Measurements from ENCODE around the gene C11orf24. TPM values are rescaled to one million over a fixed set of nuclear protein-coding genes. Genes with fewer than 3 reads are reported as not detected.
A peak's percentile ranks its signal among the peaks of the same experiment; 100 is the strongest.

The C11orf24 gene
- total RNA-seq = 8.6 TPM

DNA sequence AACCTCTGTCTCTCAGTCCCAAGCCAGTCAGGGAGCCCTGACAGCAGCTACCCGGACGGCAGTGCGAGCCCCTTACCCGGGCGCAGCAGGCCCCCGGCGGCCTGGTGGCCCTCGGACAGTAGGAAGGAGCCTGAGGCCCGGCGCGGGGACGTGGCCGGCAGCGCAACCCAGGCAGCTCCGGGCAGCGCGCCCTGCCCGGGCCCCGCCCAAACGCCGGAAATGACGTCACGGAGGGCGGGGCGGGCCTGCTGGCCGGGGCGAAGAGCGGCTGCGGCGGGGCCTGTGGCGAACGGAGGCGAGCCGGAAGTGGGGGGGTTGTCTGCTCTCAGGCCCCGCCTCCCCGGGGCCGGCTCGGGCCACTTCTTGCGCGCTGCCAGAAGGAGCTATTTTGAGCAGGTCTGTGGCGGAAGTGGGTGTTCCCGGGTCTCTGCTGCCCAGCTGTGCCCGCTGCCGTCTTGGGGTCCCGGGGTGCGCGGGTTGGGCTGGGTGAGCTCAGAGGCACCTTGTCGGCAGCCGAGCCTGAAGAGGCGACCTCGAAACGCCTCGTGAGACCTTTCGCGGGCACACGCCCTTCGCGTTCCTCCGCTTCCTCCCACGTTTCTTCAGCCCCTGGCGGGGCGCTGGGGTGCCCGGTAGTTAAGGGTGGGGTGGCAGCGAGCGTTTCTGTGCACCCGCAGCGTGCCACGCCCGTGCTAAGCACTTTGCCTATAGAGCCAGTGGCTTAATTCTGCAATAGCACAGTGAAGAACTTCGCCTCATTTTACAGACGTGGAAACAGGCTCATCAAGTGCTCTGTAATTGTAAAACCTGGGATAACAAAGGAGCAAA lies at the start of gene C11orf24:
C11orf24 (minus strand) TSS at position 193 of the 828 bp plus-strand sequence. CDS start 8,206 bp downstream, outside the sequence.
- peak; percentile 82 to 95 (median 93) for DNase-seq (ENCODE audit: low read depth in 2 of 3, low spot score in 2 of 3)

DNA sequence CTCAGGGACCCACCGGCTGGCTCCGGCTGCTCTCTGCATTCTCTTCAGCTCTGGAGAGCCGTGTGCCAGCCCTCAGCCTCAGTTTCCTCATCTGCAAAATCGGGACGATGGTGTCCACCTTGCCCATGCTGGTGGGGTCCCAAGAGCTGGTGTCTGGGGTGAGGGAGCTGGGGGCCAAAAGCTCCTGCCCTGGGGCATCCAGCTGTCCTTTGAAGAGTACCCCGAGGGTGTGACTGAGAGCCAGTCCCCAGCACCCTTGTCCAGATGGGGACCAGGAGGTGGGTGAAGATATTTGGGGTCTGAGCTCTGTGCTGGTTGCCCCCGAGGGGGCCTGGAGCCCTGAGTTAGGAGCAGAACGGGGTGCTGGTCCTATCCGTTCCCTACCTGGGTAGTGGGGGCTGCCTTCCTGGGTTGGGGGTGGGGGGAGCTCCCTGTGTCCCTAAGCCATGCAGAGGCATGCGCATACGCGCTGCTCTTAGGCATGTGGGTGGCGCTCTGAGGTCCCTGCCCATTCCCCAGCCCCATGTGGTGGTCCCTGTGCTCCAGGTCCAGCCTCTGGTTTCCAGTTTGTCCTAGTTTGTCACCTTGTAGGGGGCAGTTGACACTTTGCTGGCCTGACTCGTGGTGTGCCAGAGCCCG lies 45.5 kb upstream of the C11orf24 start:
- no peak for DNase-seq (ENCODE audit: low read depth in 2 of 3, low spot score in 2 of 3)

DNA sequence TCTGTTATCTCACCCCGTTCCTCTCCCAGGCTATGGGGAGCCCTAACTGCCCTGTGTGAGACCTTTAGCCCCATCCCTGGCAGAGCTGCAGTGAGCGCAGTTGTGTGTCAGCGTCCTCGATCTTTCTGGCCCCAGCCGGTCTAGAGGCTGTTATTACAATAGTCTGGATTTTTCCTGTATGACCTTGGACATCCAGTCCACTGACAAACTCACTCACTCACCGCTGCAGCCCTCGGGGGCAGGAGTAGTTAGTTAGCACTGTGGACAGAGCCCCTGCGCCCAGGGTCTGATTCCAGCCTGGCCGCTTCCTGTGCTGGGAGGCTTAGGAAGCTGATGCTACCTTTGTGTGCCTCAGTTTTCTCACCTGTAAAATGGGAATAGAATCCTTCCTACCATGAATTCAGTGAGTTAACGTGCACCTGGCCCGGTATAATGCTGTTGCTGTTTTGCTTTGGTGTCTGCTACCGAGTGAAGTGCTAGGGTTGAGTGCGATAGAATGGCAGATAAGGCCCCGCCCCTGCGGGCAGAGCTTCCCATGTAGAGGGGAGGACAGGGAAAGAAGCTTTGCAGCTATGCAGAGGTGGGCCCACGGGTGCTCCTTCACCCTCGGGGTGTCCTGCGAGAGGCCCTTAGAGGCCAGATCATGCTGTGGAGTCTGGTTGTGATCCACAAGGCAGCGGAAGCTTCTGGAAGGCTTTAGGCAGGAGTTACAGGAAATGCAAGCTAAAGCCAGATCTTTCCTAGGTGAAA lies 43.6 kb upstream of the C11orf24 start:
- DNase-seq (ENCODE audit: low read depth in 2 of 3, low spot score in 2 of 3) = no peak

DNA sequence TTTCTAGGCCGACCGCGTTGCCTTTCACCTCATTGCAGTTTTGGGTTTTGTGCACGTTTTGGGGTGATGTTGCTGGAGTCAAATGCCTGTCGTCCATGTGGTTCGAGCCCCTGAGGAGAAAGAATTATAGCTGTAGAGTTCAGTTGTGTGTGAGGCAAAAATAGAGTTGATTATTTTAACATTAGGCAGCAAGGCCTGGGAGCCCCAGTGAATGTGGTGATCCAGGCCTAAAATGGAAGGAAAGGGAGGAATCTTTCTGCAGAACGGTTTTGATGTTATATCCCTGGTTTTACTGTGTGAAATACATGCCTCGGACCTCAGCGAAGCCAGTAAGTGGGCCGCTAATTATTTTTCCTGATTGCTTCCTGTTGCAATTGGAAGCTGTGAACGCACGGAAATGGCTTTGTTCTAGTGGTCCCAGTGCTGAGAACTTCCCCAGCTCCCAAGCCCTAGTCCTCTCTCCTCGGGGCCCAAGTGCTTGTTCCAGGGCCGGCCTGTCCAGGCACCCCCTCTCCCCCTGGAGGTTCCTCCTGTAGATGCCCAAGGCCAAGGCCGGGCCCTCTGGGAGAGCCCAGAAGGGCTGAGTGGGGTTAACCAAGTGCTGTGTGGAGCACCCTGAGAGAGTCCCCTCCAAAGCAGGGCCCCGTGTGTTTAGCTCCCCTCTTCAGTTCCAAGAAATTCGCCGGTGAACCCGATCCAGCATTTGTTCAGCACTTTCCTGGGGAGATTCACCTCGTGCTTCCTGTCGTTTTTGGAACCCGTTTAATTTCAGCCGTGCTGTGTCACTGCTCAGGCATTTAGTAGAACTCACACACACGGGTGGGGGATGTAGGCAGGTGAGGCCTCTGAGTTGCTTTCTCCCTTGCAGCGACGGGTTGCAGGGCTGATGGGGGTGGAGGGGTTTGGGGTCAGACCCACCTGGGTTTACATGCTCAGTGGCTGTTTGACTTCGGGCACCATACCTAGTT lies 42.7 kb upstream of the C11orf24 start:
- no peak for DNase-seq (ENCODE audit: low read depth in 2 of 3, low spot score in 2 of 3)

GRCh38 chr11:68313574-68314202 lies 41.9 kb upstream of the C11orf24 start:
- no peak for DNase-seq (ENCODE audit: low read depth in 2 of 3, low spot score in 2 of 3)

DNA sequence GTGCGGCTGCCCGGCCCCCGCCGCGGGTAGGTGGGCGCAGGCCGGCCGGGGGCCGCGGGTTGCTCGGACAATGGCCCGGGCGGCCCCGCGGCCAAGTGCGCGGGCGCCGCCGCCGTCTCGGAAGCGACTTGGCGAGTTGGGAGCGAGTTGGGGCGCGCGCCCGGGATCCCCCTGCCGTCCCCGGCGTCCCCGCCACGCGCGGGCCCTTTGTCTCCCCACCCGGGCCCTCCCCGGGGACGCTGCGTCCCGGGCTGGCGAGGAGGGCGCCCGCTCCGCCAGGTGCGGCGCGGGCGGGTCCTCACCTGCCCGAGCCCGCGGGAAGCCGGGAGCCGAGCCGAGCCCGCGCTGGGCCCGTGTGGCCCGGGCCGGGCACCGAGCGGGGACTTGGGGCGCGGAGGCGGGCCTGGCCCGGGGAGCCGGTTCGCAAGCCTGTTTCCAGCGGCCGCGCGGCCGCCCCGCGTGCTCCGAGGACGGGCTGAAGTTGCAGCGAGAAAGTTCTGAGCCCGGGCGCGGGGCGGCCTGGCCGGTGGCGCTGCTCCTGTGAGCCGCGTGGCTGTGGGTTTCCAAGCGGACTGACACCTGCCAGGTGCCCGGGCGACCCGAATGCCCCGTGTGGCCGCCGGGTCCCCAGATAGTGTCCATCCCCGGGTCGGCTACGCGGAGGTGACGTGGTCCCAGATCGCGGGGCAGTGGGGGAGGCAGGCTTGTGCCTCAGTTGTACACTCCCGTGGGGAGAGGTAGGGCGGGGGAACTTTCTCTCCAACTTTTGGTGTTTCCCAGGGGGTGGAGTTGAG lies 41.2 kb upstream of the C11orf24 start:
- no peak for DNase-seq (ENCODE audit: low read depth in 2 of 3, low spot score in 2 of 3)

GRCh38 chr11:68312117-68312779 lies 40.5 kb upstream of the C11orf24 start, which contains the start of gene LRP5:
TSS of gene LRP5 (plus strand) at chr11:68312591. CDS start at chr11:68312715, 124 bp downstream.
- DNase-seq (ENCODE audit: low read depth in 2 of 3, low spot score in 2 of 3) = peak in 2 of 3 donors; percentile 46 to 47

- no peak for DNase-seq (ENCODE audit: low read depth in 2 of 3, low spot score in 2 of 3)
These were observed 39.7 kb upstream of the C11orf24 start for GRCh38 chr11:68311160-68312116.

GRCh38 chr11:68309621-68310185 lies 37.9 kb upstream of the C11orf24 start:
- DNase-seq (ENCODE audit: low read depth in 2 of 3, low spot score in 2 of 3) = no peak

DNA sequence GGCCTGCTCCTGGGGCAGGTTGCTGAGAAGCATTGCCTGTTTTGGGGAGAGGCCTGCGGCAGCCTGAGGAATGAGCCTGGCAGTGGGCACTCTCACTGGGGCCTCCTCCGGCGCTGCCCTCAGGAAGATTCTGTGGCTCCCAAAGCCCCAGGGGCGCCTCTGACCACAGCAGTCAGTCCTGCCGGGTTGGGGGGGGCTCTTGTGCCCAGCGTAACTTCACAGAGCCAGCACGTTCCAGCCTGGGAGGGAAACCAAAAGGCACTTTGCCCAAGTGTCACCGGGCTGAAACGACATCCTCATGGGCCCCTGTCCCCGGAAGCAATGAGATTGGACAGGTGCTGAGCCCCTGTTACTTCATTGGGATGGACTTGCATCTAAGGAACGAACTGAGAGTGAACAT lies 36.3 kb upstream of the C11orf24 start:
- DNase-seq (ENCODE audit: low read depth in 2 of 3, low spot score in 2 of 3) = no peak

GRCh38 chr11:68306636-68307035 lies 34.9 kb upstream of the C11orf24 start:
- no peak for DNase-seq (ENCODE audit: low read depth in 2 of 3, low spot score in 2 of 3)

DNA sequence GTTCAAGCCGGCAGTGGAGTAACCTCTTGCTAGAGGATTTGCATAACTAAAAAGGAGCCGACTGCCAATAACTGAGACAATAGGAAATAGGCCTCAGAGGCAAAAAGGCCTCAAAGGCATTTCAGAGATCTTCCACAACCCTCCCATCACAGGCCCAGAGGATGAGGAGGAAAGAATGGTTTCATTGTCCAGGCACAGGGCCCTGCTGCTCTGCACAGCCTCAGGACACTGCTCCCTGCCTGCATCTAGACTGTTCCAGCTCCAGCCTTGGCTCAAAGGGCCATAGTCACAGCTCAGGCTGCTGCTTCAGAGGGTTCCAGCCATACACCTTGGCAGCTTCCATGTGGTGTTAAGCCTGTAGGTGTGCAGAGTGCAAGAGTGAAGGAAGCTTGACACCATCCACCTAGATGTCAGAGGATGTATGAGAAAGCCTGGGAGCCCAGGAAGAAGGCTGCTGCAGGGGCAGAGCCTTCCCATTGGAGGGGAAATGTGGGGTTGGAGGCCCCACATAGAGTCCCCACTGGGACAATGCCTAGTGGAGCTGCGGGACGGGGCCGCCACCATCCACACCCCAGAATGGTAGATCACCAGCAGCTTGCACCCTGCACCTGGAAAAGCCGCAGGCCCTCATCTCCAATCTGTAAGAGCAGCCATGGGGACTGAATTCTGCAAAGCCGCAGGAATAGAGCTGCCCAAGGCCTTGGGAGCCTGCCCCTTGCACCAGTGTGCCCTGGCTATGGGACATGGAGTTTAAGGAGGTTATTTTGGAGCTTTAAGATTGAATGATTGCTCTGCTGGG lies 32.4 kb upstream of the C11orf24 start:
- no peak for DNase-seq (ENCODE audit: low read depth in 2 of 3, low spot score in 2 of 3)

- DNase-seq (ENCODE audit: low read depth in 2 of 3, low spot score in 2 of 3) = no peak
These were observed 31.3 kb upstream of the C11orf24 start for GRCh38 chr11:68303083-68303482.

- DNase-seq (ENCODE audit: low read depth in 2 of 3, low spot score in 2 of 3) = peak in 1 of 3 donors; percentile 57
These were observed 30.9 kb upstream of the C11orf24 start for GRCh38 chr11:68302670-68303069.

DNA sequence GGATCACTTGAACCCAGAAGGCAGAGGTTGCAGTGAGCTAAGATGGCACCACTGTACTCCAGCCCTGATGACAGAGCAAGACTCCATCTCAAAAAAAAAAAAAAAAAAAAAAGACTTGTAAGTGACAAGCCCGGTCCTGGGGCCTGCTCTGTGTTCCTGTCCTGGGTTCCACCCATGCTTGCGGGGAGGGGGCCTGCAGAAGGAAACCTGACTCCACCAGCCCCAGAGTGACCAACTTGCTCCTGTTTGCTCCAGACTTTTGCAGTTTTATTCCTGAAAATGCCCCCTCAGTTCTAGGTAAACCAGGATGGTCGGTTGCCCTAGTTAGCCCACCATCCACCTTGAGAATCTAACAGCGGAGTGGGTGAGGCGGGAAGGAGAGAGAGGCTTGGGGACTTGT lies 30.5 kb upstream of the C11orf24 start:
- DNase-seq (ENCODE audit: low read depth in 2 of 3, low spot score in 2 of 3) = no peak

Measured in hematopoietic multipotent progenitor cell (in vitro differentiated cells).